ENCODE data around the gene NPW.

The NPW gene

DNA sequence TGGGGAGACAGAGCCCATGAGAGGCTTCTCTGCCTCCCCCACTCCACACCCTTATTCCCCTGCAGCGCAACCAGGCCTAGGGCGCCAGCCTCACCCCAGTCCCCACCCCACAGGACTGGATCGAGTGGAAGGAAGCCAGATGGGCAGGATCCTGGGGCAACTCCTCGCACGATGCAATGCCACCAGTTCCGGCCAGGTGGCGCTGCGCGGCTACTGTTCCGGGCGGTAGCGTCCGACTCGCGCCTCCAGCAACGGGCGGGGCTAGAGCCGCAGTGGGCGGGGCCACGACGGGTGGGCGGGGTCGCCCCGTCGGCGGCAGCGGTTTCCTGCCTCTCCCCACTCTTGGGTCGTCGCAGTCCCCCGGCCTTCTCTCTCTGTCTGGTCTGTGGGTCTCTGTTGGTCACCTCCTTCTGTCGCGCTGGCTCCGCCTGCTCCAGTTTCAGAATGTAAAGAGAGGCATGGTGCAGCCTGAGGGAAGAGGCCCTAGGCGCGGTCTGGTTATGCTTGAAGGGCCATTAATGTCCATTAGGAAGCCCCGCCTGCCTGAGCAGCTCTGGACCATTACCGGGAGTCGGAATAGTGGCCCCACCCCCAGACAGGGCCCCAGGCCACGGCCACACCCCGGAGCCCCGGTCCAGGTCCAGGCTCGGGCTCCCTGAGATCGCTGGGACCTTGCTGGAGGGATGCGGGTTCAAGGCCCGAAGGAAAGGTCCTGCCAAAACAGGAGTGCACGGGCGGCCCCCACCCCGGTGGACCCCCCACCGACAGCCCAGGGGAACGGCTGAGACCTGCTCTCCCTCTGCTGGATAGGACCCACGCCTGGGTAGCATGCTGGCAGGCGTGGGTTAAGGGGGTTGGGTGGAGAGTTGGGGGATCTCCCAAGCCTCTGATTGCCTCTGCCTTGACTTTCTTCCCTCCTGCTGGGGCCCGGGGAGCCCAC is 3.8 kb downstream of the NPW start:
- Histone ChIP-seq H3K4me2 (ENCODE audit: low read length) (peak overlapping the region; percentile 81), H4K20me1 (ENCODE audit: control insufficient read depth, insufficient read depth, low read depth, low read length) (no peaks in the 10 kb centered on the region; the same call in 1 of the 2 replicates), H3K9me2 (replicated peaks; ENCODE audit: control insufficient read depth, low read length) (no peaks in the 10 kb centered on the region), H3K79me2 (ENCODE audit: control insufficient read depth, low read length) (no peaks in the 10 kb centered on the region), H3F3A (ENCODE audit: control insufficient read depth, insufficient read depth) (no peaks in the 10 kb centered on the region; the same call in 1 of the 2 replicates), H3K4me1 (ENCODE audit: control insufficient read depth, low read length) (peaks cover 19% of the 10 kb centered on the region), H3K27me3 (ENCODE audit: control insufficient read depth, low read length) (peaks cover 58% of the 10 kb centered on the region), H3K4me3 (ENCODE audit: low read length) (peak overlapping the region; percentile 58), H3K36me3 (ENCODE audit: control insufficient read depth, low read length) (no peaks in the 10 kb centered on the region), H3K9me3 (ENCODE audit: control insufficient read depth, insufficient read depth, low read length) (no peaks in the 10 kb centered on the region), H3K27ac (ENCODE audit: low read depth, low read length) (no peak overlapping the region)
- TF ChIP-seq, protein P1, sequence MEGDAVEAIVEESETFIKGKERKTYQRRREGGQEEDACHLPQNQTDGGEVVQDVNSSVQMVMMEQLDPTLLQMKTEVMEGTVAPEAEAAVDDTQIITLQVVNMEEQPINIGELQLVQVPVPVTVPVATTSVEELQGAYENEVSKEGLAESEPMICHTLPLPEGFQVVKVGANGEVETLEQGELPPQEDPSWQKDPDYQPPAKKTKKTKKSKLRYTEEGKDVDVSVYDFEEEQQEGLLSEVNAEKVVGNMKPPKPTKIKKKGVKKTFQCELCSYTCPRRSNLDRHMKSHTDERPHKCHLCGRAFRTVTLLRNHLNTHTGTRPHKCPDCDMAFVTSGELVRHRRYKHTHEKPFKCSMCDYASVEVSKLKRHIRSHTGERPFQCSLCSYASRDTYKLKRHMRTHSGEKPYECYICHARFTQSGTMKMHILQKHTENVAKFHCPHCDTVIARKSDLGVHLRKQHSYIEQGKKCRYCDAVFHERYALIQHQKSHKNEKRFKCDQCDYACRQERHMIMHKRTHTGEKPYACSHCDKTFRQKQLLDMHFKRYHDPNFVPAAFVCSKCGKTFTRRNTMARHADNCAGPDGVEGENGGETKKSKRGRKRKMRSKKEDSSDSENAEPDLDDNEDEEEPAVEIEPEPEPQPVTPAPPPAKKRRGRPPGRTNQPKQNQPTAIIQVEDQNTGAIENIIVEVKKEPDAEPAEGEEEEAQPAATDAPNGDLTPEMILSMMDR (IDR thresholded peaks at IDR 0.05; ENCODE audit: low read depth, low read length, poor library complexity, severe bottlenecking) = peak; percentile 96
- no peak for TF ChIP-seq EZH2phosphoT487 (IDR thresholded peaks at IDR 0.05; ENCODE audit: borderline replicate concordance, low read length)

DNA sequence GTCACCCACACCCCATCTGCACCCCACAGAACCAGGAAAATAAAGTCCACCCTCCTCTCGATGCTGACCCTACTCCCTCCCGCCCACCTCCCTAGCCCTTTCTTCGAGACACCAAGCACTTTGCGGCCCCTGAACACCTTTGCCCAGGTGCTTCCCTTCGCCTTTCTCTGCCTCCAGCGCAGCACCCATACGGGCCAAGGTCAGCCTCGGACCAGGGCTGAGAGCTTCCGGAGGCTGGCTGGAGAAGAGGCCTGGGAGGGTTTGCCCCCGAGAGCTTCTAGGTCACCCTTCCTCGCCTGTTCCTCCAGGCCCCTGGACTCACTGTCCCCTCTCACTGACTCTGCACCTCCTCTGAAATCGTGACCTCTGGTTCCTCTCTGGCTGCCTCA is 4.4 kb downstream of the NPW start:
- Histone ChIP-seq H3K4me1 (ENCODE audit: control insufficient read depth, low read length) (peaks cover 19% of the 10 kb centered on the region), H3K9me2 (replicated peaks; ENCODE audit: control insufficient read depth, low read length) (no peaks in the 10 kb centered on the region), H3K27ac (ENCODE audit: low read depth, low read length) (no peak overlapping the region), H3F3A (ENCODE audit: control insufficient read depth, insufficient read depth) (no peaks in the 10 kb centered on the region; the same call in 1 of the 2 replicates), H4K20me1 (ENCODE audit: control insufficient read depth, insufficient read depth, low read depth, low read length) (no peaks in the 10 kb centered on the region; the same call in 1 of the 2 replicates), H3K4me2 (ENCODE audit: low read length) (no peak overlapping the region), H3K27me3 (ENCODE audit: control insufficient read depth, low read length) (peaks cover 60% of the 10 kb centered on the region), H3K79me2 (ENCODE audit: control insufficient read depth, low read length) (no peaks in the 10 kb centered on the region), H3K36me3 (ENCODE audit: control insufficient read depth, low read length) (no peaks in the 10 kb centered on the region), H3K4me3 (ENCODE audit: low read length) (no peak overlapping the region), H3K9me3 (ENCODE audit: control insufficient read depth, insufficient read depth, low read length) (no peaks in the 10 kb centered on the region)
- TF ChIP-seq, protein P1 (IDR thresholded peaks at IDR 0.05; ENCODE audit: low read depth, low read length, poor library complexity, severe bottlenecking) = no peak
- TF ChIP-seq EZH2phosphoT487 (IDR thresholded peaks at IDR 0.05; ENCODE audit: borderline replicate concordance, low read length) = no peak

DNA sequence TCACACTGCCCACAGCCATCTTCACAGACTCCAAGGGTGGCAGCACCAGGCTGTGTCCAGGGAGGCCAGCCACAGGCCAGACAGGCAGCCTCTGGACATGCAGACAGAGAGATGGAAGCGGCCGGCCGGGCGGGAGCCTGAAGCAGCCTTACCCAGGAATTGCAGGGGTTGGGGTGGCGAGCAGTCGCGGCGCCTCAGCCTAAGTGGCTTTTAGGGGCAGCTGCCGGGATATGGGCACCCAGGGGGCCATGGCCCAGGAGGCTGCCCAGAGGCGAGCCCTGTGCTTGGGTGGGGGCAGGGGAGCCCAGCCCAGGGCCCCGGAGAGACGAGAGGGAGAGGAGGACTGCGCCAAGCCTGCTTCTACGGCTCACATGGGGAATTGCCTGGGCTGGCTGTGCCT is 5.7 kb downstream of the NPW start:
- Histone ChIP-seq H3K27ac (ENCODE audit: low read depth, low read length) (no peak overlapping the region), H3K36me3 (ENCODE audit: control insufficient read depth, low read length) (no peaks in the 10 kb centered on the region), H3K4me3 (ENCODE audit: low read length) (no peak overlapping the region), H3K4me2 (ENCODE audit: low read length) (no peak overlapping the region), H3K9me2 (replicated peaks; ENCODE audit: control insufficient read depth, low read length) (no peaks in the 10 kb centered on the region), H4K20me1 (ENCODE audit: control insufficient read depth, insufficient read depth, low read depth, low read length) (no peaks in the 10 kb centered on the region; the same call in 1 of the 2 replicates), H3F3A (ENCODE audit: control insufficient read depth, insufficient read depth) (no peaks in the 10 kb centered on the region; the same call in 1 of the 2 replicates), H3K4me1 (ENCODE audit: control insufficient read depth, low read length) (peaks cover 19% of the 10 kb centered on the region), H3K79me2 (ENCODE audit: control insufficient read depth, low read length) (no peaks in the 10 kb centered on the region), H3K27me3 (ENCODE audit: control insufficient read depth, low read length) (peaks cover 50% of the 10 kb centered on the region), H3K9me3 (ENCODE audit: control insufficient read depth, insufficient read depth, low read length) (no peaks in the 10 kb centered on the region)
- no peak for TF ChIP-seq EZH2phosphoT487 (IDR thresholded peaks at IDR 0.05; ENCODE audit: borderline replicate concordance, low read length)
- TF ChIP-seq, protein P1 (IDR thresholded peaks at IDR 0.05; ENCODE audit: low read depth, low read length, poor library complexity, severe bottlenecking) = no peak

Measured in DOHH2 (cell line).